Natural killer cell (primary cell): ENCODE measurements around the gene MGMT. TPM values are rescaled to one million over a fixed set of nuclear protein-coding genes. Genes with fewer than 3 reads are reported as not detected.

Experiments
- ATAC-seq, 3 donors: fragments of 150-1000 bp in 2 of 3; fragments of 200-7000 bp in 1 of 3; cut with Tn5 transposase; 1 replicate in 1 of 3; 2 replicates in 2 of 3; pipeline ENCODE4 v1.10.0; 2021; ENCODE audit warnings: mild to moderate bottlenecking in 2 of 3, moderate library complexity in 2 of 3
- DNase-seq, 2 donors: peaks; one replicate each; pipeline versions ENCODE4 v3.0.0 to v3.0.0-alpha.2; 2013 to 2021; ENCODE audit warnings: mixed read lengths in 1 of 2
- H3K27ac ChIP-seq: one replicate; pipeline ENCODE4 v1.5.1; 2013; ENCODE audit warnings: mild to moderate bottlenecking, low read length
- H3K27me3 ChIP-seq: one replicate; pipeline ENCODE4 v1.6.1; 2013; ENCODE audit warnings: low read length; ENCODE audit not compliant: control insufficient read depth, insufficient read depth
- H3K36me3 ChIP-seq: one replicate; pipeline ENCODE4 v1.6.1; 2013; ENCODE audit warnings: low read length; ENCODE audit not compliant: control insufficient read depth, insufficient read depth
- H3K4me1 ChIP-seq: one replicate; pipeline ENCODE4 v1.6.1; 2013; ENCODE audit warnings: low read length; ENCODE audit not compliant: control insufficient read depth, insufficient read depth
- H3K4me3 ChIP-seq: one replicate; pipeline ENCODE4 v1.5.1; 2013; ENCODE audit warnings: low read length
- H3K9me3 ChIP-seq: one replicate; pipeline ENCODE4 v1.6.1; 2013; ENCODE audit warnings: low read length; ENCODE audit not compliant: control insufficient read depth, insufficient read depth
- H3K27ac Mint-ChIP-seq, 2 donors: one replicate each; pipeline ENCODE4 v1.8.0; 2022; ENCODE audit warnings: mild to moderate bottlenecking in 2 of 2, mixed read lengths in 2 of 2, moderate library complexity in 1 of 2
- H3K27me3 Mint-ChIP-seq, 2 donors: one replicate each; pipeline ENCODE4 v1.8.0; 2022; ENCODE audit warnings: low read depth in 2 of 2, mixed read lengths in 2 of 2
- H3K36me3 Mint-ChIP-seq: one replicate; pipeline ENCODE4 v1.8.0; 2022; ENCODE audit warnings: mixed read lengths
- H3K4me1 Mint-ChIP-seq, 2 donors: one replicate each; pipeline ENCODE4 v1.8.0; 2022; ENCODE audit warnings: mixed read lengths in 2 of 2
- H3K4me3 Mint-ChIP-seq: one replicate; pipeline ENCODE4 v1.8.0; 2022; ENCODE audit warnings: mild to moderate bottlenecking, moderate library complexity, mixed read lengths
- H3K9me3 Mint-ChIP-seq, 2 donors: one replicate each; pipeline ENCODE4 v1.8.0; 2022; ENCODE audit warnings: mixed read lengths in 2 of 2
- CTCF ChIP-seq: fragments of 200-600 bp; IDR thresholded peaks from one replicate; pipeline ENCODE4 v1.8.0; 2022; ENCODE audit warnings: antibody characterized with exemption
- WGBS: methylation state at CpG from one replicate; pipeline ENCODE4 v1.1.7; 2013; ENCODE audit warnings: missing lambda C conversion rate; ENCODE audit not compliant: insufficient coverage; 5-methylcytosine and 5-hydroxymethylcytosine counted together
- intact Hi-C: fragments of 100-400 bp; cut with micrococcal nuclease; formaldehyde crosslinking; loops from one replicate; pipeline ENCODE4 v1.14.2; 2022
- total RNA-seq, 4 donors: library from RNA; stranded (reverse); fragments of 120-200 nt in 1 of 4; gene quantifications; one replicate each; pipeline versions ENCODE4 v1.2.3 to v1.2.4, GENCODE V29; 2013 to 2022

Gene MGMT
- total RNA-seq, 3 donors from 2014 or later (not counting 1 experiment from before 2014, with no cell fraction given): 16.5 to 19.7 (median 18.8) TPM

- no peak for DNase-seq
- no peak for TF ChIP-seq CTCF
- Mint-ChIP-seq H3K36me3 (peaks cover 35% of the 10 kb centered on the region), H3K9me3 (peaks cover 11 to 27% of the 10 kb centered on the region in 2 donors), H3K27me3 (no peaks in the 10 kb centered on the region), H3K4me1 (peaks cover 28 to 35% of the 10 kb centered on the region in 2 donors), H3K4me3 (no peak overlapping the region), H3K27ac (no peak overlapping the region)
- WGBS: 95% methylated on average over 3 of the region's 3 CpGs
- Histone ChIP-seq H3K27me3 (no peaks in the 10 kb centered on the region), H3K4me3 (no peak overlapping the region), H3K4me1 (peaks cover 3% of the 10 kb centered on the region), H3K9me3 (peaks cover 21% of the 10 kb centered on the region), H3K36me3 (no peaks in the 10 kb centered on the region), H3K27ac (no peak overlapping the region)
- ATAC-seq: no peak
- intact Hi-C loops: no loop called here
Measured at GRCh38 chr10:129494176-129494575, 27.1 kb downstream of the MGMT start.

GRCh38 chr10:129494740-129495139 lies 27.7 kb downstream of the MGMT start:
- peaks cover 21% of the 10 kb centered on the region for H3K9me3 ChIP-seq
- no peaks in the 10 kb centered on the region for H3K36me3 ChIP-seq
- Mint-ChIP-seq H3K4me1 (peaks cover 28 to 35% of the 10 kb centered on the region in 2 donors), H3K27me3 (no peaks in the 10 kb centered on the region), H3K9me3 (peaks cover 10 to 21% of the 10 kb centered on the region in 2 donors), H3K36me3 (peaks cover 29% of the 10 kb centered on the region), H3K27ac (no peak overlapping the region), H3K4me3 (no peak overlapping the region)
- H3K4me3 ChIP-seq: no peak overlapping the region
- intact Hi-C loops: no loop called here
- ATAC-seq (no peak), DNase-seq (no peak)
- WGBS: 100% methylated on average over 1 of the region's 5 CpGs
- peaks cover 3% of the 10 kb centered on the region for H3K4me1 ChIP-seq
- H3K27ac ChIP-seq: no peak overlapping the region
- H3K27me3 ChIP-seq: no peaks in the 10 kb centered on the region
- no peak for TF ChIP-seq CTCF

- Histone ChIP-seq H3K27me3 (no peaks in the 10 kb centered on the region), H3K9me3 (peaks cover 21% of the 10 kb centered on the region), H3K4me1 (peaks cover 3% of the 10 kb centered on the region), H3K36me3 (no peaks in the 10 kb centered on the region), H3K27ac (no peak overlapping the region), H3K4me3 (no peak overlapping the region)
- no peak for TF ChIP-seq CTCF
- Mint-ChIP-seq H3K27ac (no peak overlapping the region), H3K36me3 (peaks cover 24% of the 10 kb centered on the region), H3K4me3 (no peak overlapping the region), H3K4me1 (peaks cover 28 to 35% of the 10 kb centered on the region in 2 donors), H3K9me3 (peaks cover 9 to 17% of the 10 kb centered on the region in 2 donors), H3K27me3 (no peaks in the 10 kb centered on the region)
- ATAC-seq (no peak), DNase-seq (no peak)
- WGBS: 97% methylated on average over 6 of the region's 6 CpGs
- intact Hi-C loops: no loop called here
Measured at GRCh38 chr10:129495256-129495655, 28.2 kb downstream of the MGMT start.

GRCh38 chr10:129495698-129496097 lies 28.7 kb downstream of the MGMT start:
- Mint-ChIP-seq H3K36me3 (peaks cover 19% of the 10 kb centered on the region), H3K4me1 (peaks cover 28 to 35% of the 10 kb centered on the region in 2 donors), H3K27me3 (no peaks in the 10 kb centered on the region), H3K9me3 (peaks cover 8 to 14% of the 10 kb centered on the region in 2 donors), H3K4me3 (no peak overlapping the region), H3K27ac (no peak overlapping the region)
- H3K4me1 ChIP-seq: peaks cover 3% of the 10 kb centered on the region
- H3K9me3 ChIP-seq: peaks cover 21% of the 10 kb centered on the region
- ATAC-seq: no peak
- H3K27ac ChIP-seq: no peak overlapping the region
- no peaks in the 10 kb centered on the region for H3K36me3 ChIP-seq
- no peak overlapping the region for H3K4me3 ChIP-seq
- TF ChIP-seq CTCF: no peak
- H3K27me3 ChIP-seq: no peaks in the 10 kb centered on the region
- intact Hi-C loops: no loop called here
- whole genome bisulfite sequencing: 96% methylated on average over 8 of the region's 8 CpGs
- no peak for DNase-seq
